ENCODE measurements around the gene FGF14. TPM values are rescaled to one million over a fixed set of nuclear protein-coding genes. Genes with fewer than 3 reads are reported as not detected.

The FGF14 gene
- total and polyA plus RNA-seq, 2 donors (not counting 1 experiment from before 2014, with no cell fraction given): under 0.01 TPM; not detected in 1

GRCh38 chr13:102170305-102170704 lies 231.5 kb downstream of the FGF14 start:
- Histone ChIP-seq H3K27ac (ENCODE audit: low read length in 2 of 2) (no peak overlapping the region), H3K79me2 (ENCODE audit: control insufficient read depth, insufficient read depth, low read length) (no peaks in the 10 kb centered on the region), H3K9me3 (ENCODE audit: control extremely low read depth in 1 of 3, control insufficient read depth in 2 of 3, insufficient read depth in 1 of 3, low read length in 2 of 3) (no peaks in the 10 kb centered on the region), H3K27me3 (replicated peaks in 1 of 4; ENCODE audit: control extremely low read depth in 1 of 4, control insufficient read depth in 3 of 4, insufficient read depth in 4 of 4, low read length in 3 of 4) (no peaks in the 10 kb centered on the region), H3K9ac (ENCODE audit: low read length) (no peak overlapping the region), H3K4me3 (ENCODE audit: control extremely low read depth in 1 of 5, extremely low read depth in 1 of 5, insufficient read depth in 1 of 5, low read depth in 2 of 5, low read length in 4 of 5) (no peak overlapping the region), H3K36me3 (replicated peaks in 1 of 2; ENCODE audit: control extremely low read depth in 1 of 2, control insufficient read depth in 1 of 2, extremely low read depth in 1 of 2, insufficient read depth in 2 of 2, low read length in 1 of 2) (no peaks in the 10 kb centered on the region), H3K4me2 (replicated peaks; ENCODE audit: low read depth, low read length, poor library complexity, severe bottlenecking) (no peak overlapping the region), H4K20me1 (ENCODE audit: control insufficient read depth, insufficient read depth, low read length, poor library complexity, severe bottlenecking) (no peaks in the 10 kb centered on the region), H3K4me1 (ENCODE audit: control insufficient read depth in 2 of 2, insufficient read depth in 2 of 2, low read length in 2 of 2) (no peaks in the 10 kb centered on the region), H2AFZ (ENCODE audit: insufficient read depth, low read depth, low read length, poor library complexity, severe bottlenecking) (no peak overlapping the region)
- H3K27me3 Mint-ChIP-seq: no peaks in the 10 kb centered on the region
- ChIA-PET POLR2A (no interaction called here), CTCF (no interaction called here)
- no peak for TF ChIP-seq EZH2 (IDR thresholded peaks at IDR 0.05; ENCODE audit: borderline replicate concordance, insufficient read depth, low read depth, low read length, poor library complexity, severe bottlenecking)
- no peak for TF ChIP-seq CTCF (IDR thresholded peaks at IDR 0.05)
- 79% methylated on average over 6 of the region's 6 CpGs for WGBS (ENCODE audit: insufficient coverage)
- H3K4me1 Mint-ChIP-seq: no peaks in the 10 kb centered on the region
- no peak overlapping the region for H3K4me3 Mint-ChIP-seq
- H3K27ac Mint-ChIP-seq: no peak overlapping the region
- DNase-seq (no peak), ATAC-seq (ENCODE audit: low read depth) (no peak)
- H3K9me3 Mint-ChIP-seq (ENCODE audit: insufficient read depth): no peaks in the 10 kb centered on the region
- intact Hi-C loops (cut with micrococcal nuclease): no loop called here

- Mint-ChIP-seq H3K4me3 (no peak overlapping the region), H3K27me3 (no peaks in the 10 kb centered on the region), H3K9me3 (ENCODE audit: insufficient read depth) (peaks cover 2% of the 10 kb centered on the region), H3K27ac (no peak overlapping the region), H3K4me1 (no peaks in the 10 kb centered on the region)
- Histone ChIP-seq H3K4me2 (replicated peaks; ENCODE audit: low read depth, low read length, poor library complexity, severe bottlenecking) (no peak overlapping the region), H3K4me3 (ENCODE audit: control extremely low read depth in 1 of 5, extremely low read depth in 1 of 5, insufficient read depth in 1 of 5, low read depth in 2 of 5, low read length in 4 of 5) (no peak overlapping the region), H4K20me1 (ENCODE audit: control insufficient read depth, insufficient read depth, low read length, poor library complexity, severe bottlenecking) (no peaks in the 10 kb centered on the region), H3K9me3 (ENCODE audit: control extremely low read depth in 1 of 3, control insufficient read depth in 2 of 3, insufficient read depth in 1 of 3, low read length in 2 of 3) (no peaks in the 10 kb centered on the region), H3K36me3 (replicated peaks in 1 of 2; ENCODE audit: control extremely low read depth in 1 of 2, control insufficient read depth in 1 of 2, extremely low read depth in 1 of 2, insufficient read depth in 2 of 2, low read length in 1 of 2) (no peaks in the 10 kb centered on the region), H3K79me2 (ENCODE audit: control insufficient read depth, insufficient read depth, low read length) (no peaks in the 10 kb centered on the region), H3K9ac (ENCODE audit: low read length) (no peak overlapping the region), H3K27me3 (replicated peaks in 1 of 4; ENCODE audit: control extremely low read depth in 1 of 4, control insufficient read depth in 3 of 4, insufficient read depth in 4 of 4, low read length in 3 of 4) (no peaks in the 10 kb centered on the region), H2AFZ (ENCODE audit: insufficient read depth, low read depth, low read length, poor library complexity, severe bottlenecking) (no peak overlapping the region), H3K4me1 (ENCODE audit: control insufficient read depth in 2 of 2, insufficient read depth in 2 of 2, low read length in 2 of 2) (no peaks in the 10 kb centered on the region), H3K27ac (ENCODE audit: low read length in 2 of 2) (no peak overlapping the region)
- ATAC-seq (ENCODE audit: low read depth) (no peak), DNase-seq (no peak)
- ChIA-PET POLR2A (no interaction called here), CTCF (no interaction called here)
- intact Hi-C loops (cut with micrococcal nuclease): no loop called here
- no CpG with 5 or more reads among the region's 2 CpGs for whole genome bisulfite sequencing (ENCODE audit: insufficient coverage)
- TF ChIP-seq EZH2 (IDR thresholded peaks at IDR 0.05; ENCODE audit: borderline replicate concordance, insufficient read depth, low read depth, low read length, poor library complexity, severe bottlenecking) (no peak), CTCF (IDR thresholded peaks at IDR 0.05) (no peak)
Measured at GRCh38 chr13:102169471-102170015, 232.3 kb downstream of the FGF14 start.

Data from B cell (primary cell).